Amniotic stem cell (primary cell): ENCODE results near the gene STK39.
"Not testable (repeated sequence)": the region's sequence is repeated elsewhere in the genome, so short reads cannot be mapped to it uniquely, and the experiment has no call there.

Experiments
- DNase-seq: peaks from one replicate; lab custom pipeline; 2025; lab: John Stamatoyannopoulos, UW

Gene STK39

DNA sequence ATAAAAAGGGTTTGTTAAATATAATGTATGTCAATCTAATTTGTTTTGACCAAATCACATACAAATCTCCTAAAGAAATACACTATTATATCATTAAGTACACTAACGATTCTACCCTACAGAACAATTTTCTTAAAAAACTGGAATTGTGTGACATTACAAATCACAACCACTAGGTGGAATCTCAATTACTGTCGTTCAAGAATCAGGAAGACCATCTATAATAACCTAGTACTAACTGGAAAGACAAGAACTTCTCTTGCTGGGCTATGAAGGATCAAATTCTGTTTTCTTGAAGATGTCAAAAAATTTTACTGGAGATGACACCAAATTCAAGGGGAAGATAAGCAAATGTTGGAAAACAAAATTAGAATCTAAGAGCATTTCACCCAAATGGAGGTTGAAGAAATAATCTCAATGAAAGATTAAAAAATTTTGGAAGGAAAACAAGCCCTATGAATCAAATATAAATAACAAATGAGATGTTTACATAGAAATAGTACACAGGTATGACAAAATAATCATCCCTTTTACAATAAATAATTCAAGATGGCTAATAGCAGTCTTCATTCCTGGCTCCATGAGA lies 110.9 kb downstream of the STK39 start:
- DNase-seq = no peak

- no peak for DNase-seq
These were observed 111.8 kb downstream of the STK39 start for GRCh38 chr2:168135630-168136029.

DNA sequence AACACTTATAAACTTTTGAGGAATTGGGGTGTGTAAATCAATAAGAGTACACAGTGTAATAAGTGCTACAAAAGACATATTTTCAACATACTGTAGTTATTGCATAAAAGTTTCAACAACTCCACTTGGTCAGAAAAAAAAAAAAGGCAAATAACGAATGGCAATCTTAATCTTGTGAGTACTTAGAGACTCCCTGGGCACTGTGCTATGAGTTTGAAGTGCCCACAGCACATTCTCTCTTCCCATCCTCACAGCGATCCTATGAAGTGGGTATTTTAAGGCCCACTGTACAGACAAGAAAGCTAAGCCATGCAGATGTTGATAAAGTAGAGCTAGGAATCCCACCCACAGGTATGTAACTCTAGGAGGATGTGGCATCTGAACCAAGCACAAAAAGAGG lies 112.3 kb downstream of the STK39 start:
- no peak for DNase-seq

DNA sequence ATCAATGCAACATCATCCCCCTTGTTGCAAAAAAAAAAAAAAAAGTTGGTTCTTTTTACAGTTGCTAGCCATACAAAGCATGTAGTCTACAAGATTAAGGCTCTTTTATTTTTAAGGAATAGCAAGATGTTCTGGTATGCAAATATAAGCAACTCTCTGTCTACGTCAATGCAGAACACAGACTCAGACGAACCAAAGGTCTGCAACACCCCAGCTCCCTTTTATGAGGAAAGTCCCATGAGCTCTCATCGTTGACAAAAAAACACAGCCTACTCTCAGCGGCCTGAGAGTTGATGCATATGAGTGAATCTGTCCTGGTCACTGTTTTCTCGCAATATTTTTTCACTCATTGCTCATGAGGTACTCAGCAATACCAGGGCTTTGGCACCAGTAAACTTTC lies 112.9 kb downstream of the STK39 start:
- DNase-seq = no peak

DNA sequence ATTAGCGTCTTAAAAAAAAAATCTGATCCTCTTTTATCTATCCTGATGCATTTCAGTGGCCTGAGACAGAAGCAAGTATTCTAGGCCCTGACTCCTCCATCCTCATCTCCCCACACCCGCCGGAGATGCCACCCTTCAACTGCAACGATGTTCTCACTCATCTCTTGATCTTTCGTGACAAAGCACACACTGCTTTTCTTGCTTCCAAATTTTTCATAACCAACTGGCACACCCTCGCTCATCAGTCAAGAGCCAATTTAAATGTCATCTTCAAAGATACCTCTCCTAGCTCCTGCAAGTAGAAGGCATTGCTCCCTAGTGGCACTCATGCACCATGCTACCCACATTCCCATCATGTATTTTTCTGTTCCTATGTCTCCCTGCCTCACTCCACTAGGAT lies 115.0 kb downstream of the STK39 start:
- no peak for DNase-seq

DNA sequence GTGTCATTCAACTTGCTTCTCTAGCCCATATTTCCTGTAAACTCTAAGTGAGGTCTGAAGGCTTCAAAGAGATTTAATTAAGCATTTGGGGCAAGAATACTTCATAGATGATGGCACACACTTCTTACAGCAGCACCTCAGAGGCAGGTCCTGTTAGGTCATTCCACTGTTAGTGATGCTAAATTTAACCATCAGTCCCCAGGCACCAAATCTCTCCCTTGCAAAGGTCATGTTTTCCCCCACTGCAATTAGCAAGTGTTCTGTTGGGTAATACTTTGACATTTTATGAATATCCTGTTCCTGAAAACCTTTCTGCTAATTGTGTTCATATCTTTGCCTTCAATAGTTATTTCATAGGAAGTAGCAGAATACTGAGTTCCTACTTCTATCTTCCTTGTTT lies 117.0 kb downstream of the STK39 start:
- DNase-seq = no peak

- no peak for DNase-seq
These were observed 120.0 kb downstream of the STK39 start for GRCh38 chr2:168127371-168127770.

DNA sequence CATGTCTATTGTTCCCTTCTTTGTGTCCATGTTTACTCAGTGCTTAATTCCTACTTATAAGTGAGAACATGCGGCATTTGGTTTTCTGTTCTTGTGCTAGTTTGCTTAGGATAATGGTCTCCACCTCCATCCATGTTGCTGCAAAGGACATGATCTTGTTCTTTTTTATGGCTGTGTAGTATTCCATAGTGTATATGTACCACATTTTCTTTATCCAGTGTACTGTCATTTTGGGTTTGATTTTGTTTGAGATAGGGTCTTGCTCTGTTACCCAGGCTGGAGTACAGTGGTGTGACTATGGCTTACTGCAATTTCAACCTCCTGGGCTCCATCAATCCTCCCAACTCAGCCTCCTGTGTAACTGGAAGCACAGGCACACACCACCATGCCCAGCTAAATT lies 125.2 kb downstream of the STK39 start:
- DNase-seq = not testable (repeated sequence)

DNA sequence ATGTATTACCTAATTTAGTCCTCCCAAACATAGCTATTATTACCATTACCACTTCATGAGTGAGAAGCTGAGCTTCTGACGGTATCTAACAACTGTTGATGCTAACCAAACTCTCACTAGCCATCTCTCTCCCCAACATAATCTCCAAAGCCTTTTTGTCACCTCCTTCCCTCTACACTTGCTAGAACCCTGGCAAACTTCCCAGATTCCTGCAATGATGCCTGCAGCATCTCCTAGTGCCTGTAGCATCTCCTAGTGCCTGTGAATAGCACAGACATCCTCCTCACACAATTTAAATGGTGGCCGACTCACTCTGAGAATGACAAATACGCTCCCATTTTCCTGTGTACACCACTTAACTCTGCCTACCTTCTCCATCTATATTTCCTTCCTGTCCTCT lies 126.7 kb downstream of the STK39 start:
- no peak for DNase-seq

DNA sequence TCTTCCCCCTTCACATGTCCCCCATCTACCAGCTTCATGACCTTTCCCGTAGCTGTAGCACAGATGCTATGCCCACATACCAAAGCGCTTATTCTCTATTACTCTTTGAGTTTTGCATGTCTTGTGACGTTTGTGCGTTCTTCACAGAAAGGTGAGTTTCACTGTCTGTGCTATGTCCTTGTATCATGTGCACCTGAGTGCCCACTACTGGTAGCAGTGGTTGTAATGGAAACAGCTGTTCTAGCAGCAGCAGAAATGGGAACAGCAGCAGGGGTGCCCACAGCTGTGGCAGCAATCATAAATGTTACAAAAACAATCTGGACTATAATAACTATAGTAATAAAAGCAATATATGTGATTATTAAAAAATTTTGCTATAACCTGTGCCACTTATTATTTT lies 127.1 kb downstream of the STK39 start:
- DNase-seq = no peak

GRCh38 chr2:168119515-168120141 lies 127.8 kb downstream of the STK39 start:
- peak; percentile 3 for DNase-seq

- DNase-seq = peak; percentile 77
These were observed 128.5 kb downstream of the STK39 start for GRCh38 chr2:168118733-168119514.

- DNase-seq = no peak
These were observed 130.9 kb downstream of the STK39 start for GRCh38 chr2:168116448-168116847.

- DNase-seq = no peak
These were observed 132.8 kb downstream of the STK39 start for GRCh38 chr2:168114619-168115018.

DNA sequence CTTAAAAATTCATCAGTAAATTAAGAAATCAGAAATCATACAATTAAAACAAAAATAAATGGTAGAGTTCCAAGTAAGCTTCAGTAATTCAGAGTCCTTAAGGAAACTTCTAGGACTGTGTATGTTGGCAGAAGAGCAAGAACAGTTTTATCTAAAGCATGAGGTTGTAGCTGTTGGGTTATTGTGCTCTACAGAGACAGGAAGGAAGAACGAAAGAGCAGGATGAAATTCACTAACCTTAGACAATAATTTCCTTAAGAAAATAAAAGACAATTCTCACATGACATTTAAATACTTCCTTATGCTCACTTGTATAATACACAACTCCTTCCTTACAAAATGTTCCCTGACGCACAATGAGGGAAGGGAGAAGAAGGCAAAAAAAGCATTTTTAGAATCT lies 133.4 kb downstream of the STK39 start:
- no peak for DNase-seq

DNA sequence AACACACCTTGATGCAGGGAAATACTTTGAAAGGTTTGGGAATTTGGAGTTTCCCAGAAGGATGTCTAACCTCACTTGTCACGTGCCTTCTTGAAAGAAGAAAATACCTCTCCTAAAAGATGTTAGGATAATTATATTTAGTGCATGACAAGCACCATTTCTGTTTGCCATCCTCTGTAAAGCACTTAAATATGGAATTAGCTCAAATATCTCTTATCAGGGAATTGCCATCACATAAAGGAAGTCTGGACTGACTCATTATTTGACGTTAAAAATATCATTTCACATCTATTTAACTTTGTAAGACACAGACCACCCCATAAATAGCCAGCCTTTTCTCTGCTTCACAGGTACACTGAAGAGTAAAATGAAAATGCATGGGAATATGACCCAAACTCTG lies 140.1 kb downstream of the STK39 start:
- DNase-seq = no peak

DNA sequence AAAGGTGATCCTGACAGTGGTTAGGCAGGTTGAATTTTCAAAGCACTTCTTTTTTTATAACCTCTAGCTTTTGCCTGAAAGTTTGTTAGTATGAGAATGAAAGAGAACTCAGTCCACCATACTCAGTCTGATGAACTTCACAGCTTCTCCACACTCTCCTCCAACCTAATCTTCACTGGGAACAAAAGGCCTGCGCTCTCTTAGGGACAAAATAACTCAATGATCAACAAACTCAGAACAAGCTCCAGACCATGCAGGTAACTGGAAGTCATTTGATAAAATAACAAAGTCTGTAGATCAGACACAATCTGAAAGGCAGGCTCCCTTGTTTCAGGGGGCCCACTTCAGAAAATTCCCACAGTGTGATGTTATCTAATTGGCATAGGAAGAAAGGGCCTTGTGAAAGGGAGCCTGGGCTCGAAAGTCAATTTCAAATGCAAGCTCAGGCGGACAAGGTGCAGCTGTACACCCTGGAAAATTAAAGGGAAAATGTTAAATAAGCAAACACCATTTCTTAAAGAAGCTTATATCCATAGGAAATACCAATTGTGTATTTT lies 142.2 kb downstream of the STK39 start:
- DNase-seq = no peak

- DNase-seq = no peak
These were observed 150.0 kb downstream of the STK39 start for GRCh38 chr2:168097431-168097830.

DNA sequence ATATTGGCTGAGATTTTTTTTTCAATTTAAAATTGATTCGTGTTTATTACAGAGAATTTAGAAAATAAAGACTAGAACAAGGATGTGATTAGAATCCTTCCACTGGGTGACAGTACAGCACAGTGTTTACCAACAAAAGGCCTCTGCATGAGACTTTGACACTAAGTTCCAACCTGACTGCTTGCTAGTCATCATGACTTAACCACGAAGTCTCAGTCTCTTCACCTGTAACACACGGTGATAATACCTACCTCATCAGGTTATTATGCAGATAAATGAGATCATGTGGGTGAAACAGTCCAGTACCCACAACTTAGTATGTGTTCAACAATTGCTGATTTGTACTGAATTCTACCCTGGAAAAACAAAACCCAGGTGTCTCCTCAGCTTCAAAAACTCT lies 151.2 kb downstream of the STK39 start:
- DNase-seq = no peak

GRCh38 chr2:168091986-168092385 lies 155.4 kb downstream of the STK39 start:
- DNase-seq = no peak

- DNase-seq = no peak
These were observed 156.8 kb downstream of the STK39 start for GRCh38 chr2:168090366-168091135.

DNA sequence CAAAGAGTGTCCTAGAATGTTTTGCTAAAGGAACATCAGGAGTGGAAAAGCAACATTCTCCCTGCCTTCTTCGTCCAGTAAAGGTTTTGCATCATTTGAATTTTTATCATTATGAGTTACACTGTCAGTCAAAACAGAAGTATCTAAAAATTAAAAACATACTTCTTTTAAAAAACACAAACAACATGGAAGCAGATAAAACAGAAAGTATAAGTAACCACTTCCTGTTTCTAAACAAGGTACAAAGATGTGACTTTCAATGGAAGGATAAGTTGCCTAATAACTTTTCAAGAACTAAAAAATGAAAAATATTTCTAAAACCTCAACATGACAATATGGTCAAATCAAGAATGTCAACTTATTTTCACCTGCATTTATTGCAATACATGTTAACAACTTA lies 158.2 kb downstream of the STK39 start:
- no peak for DNase-seq
